Thyroid gland (tissue), 4 donors: Measurements from ENCODE around the gene VSTM4. TPM values are rescaled to one million over a fixed set of nuclear protein-coding genes. Genes with fewer than 3 reads are reported as not detected.

Source experiments
- DNase-seq, 2 donors: peaks; one replicate each; pipeline ENCODE4 v3.0.0-alpha.2; 2019
- H3K27ac ChIP-seq, 3 donors: fragments of 200-600 bp; sonication (generic); 1 replicate in 2 of 3; 2 replicates in 1 of 3; pipeline ENCODE4 v1.5.1; 2016 to 2019; ENCODE audit warnings: mild to moderate bottlenecking in 1 of 3, moderate library complexity in 1 of 3
- H3K27me3 ChIP-seq: fragments of 200-600 bp; sonication (generic); one replicate; pipeline ENCODE4 v1.5.1; 2019
- H3K36me3 ChIP-seq, 2 donors: fragments of 200-600 bp; sonication (generic); one replicate each; pipeline ENCODE4 v1.5.1; 2016 to 2019
- H3K4me1 ChIP-seq, 2 donors: fragments of 200-600 bp; sonication (generic); one replicate each; pipeline ENCODE4 v1.5.1; 2017 to 2019
- H3K4me3 ChIP-seq, 3 donors: fragments of 200-600 bp; sonication (generic); replicated peaks in 1 of 3; 1 replicate in 2 of 3; 2 replicates in 1 of 3; pipeline ENCODE4 v1.5.1; 2016; ENCODE audit warnings: mild to moderate bottlenecking in 1 of 3
- H3K9me3 ChIP-seq: fragments of 200-600 bp; sonication (generic); one replicate; pipeline ENCODE4 v1.5.1; 2017
- POLR2A ChIP-seq, 2 donors: fragments of 450-650 bp; IDR thresholded peaks; one replicate each; pipeline ENCODE4 v1.6.1; 2017; ENCODE audit warnings: antibody characterized with exemption in 2 of 2, mild to moderate bottlenecking in 2 of 2, moderate library complexity in 1 of 2
- WGBS, 2 donors: methylation state at CpG; one replicate each; pipeline ENCODE4 v1.1.5; 2017; 5-methylcytosine and 5-hydroxymethylcytosine counted together
- intact Hi-C: fragments of 100-400 bp; cut with DNase I; formaldehyde crosslinking; loops from one replicate; pipeline ENCODE4 v1.15.1; 2023
- total RNA-seq, 4 donors: library from RNA; depleted of rRNA; stranded (reverse); fragments of >200 nt; gene quantifications; one replicate each; pipeline ENCODE4 v1.2.3, GENCODE V29; 2016
- TF ChIP-seq, protein P1 (sequence below), 6 experiments: fragments of 200-600 bp in 3 of 6; fragments of 450-650 bp in 3 of 6; sonication (generic) in 3 of 6; IDR thresholded peaks; one replicate each; pipeline ENCODE4 v1.5.1; 2016 to 2019; ENCODE audit warnings: antibody characterized with exemption in 6 of 6, mild to moderate bottlenecking in 2 of 6, inconsistent platforms in 1 of 6, moderate library complexity in 1 of 6

VSTM4 gene
- total RNA-seq, 4 donors from 2014 or later, result 42.9 to 220 (median 142) TPM

- DNase-seq, result peak; percentile 64 to 65
- H3K4me3 ChIP-seq, result no peak overlapping the region
- TF ChIP-seq POLR2A (IDR thresholded peaks at IDR 0.05), result no peak
- TF ChIP-seq, protein P1, sequence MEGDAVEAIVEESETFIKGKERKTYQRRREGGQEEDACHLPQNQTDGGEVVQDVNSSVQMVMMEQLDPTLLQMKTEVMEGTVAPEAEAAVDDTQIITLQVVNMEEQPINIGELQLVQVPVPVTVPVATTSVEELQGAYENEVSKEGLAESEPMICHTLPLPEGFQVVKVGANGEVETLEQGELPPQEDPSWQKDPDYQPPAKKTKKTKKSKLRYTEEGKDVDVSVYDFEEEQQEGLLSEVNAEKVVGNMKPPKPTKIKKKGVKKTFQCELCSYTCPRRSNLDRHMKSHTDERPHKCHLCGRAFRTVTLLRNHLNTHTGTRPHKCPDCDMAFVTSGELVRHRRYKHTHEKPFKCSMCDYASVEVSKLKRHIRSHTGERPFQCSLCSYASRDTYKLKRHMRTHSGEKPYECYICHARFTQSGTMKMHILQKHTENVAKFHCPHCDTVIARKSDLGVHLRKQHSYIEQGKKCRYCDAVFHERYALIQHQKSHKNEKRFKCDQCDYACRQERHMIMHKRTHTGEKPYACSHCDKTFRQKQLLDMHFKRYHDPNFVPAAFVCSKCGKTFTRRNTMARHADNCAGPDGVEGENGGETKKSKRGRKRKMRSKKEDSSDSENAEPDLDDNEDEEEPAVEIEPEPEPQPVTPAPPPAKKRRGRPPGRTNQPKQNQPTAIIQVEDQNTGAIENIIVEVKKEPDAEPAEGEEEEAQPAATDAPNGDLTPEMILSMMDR (IDR thresholded peaks at IDR 0.05), result peak in 5 of 6 experiments; percentile 15 to 59 (median 49)
- no peak overlapping the region for H3K27ac ChIP-seq
- no peaks in the 10 kb centered on the region for H3K27me3 ChIP-seq
- H3K4me1 ChIP-seq, result peaks cover 0 to 2% of the 10 kb centered on the region in 2 donors
- no peaks in the 10 kb centered on the region for H3K36me3 ChIP-seq
- intact Hi-C loops, result no loop called here
- H3K9me3 ChIP-seq, result no peaks in the 10 kb centered on the region
These were observed 139.1 kb downstream of the VSTM4 start for GRCh38 chr10:48976196-48976595.

GRCh38 chr10:48974510-48975156, 140.7 kb downstream of the VSTM4 start:
- Histone ChIP-seq H3K27ac (no peak overlapping the region), H3K4me1 (no peaks in the 10 kb centered on the region), H3K36me3 (no peaks in the 10 kb centered on the region), H3K27me3 (no peaks in the 10 kb centered on the region), H3K4me3 (no peak overlapping the region), H3K9me3 (no peaks in the 10 kb centered on the region)
- no peak for TF ChIP-seq POLR2A (IDR thresholded peaks at IDR 0.05)
- TF ChIP-seq, protein P1 (IDR thresholded peaks at IDR 0.05), result no peak
- WGBS, 2 donors, result 89 to 92% methylated on average over 12 of the region's 12 CpGs
- intact Hi-C loops, result no loop called here
- DNase-seq, result no peak

GRCh38 chr10:48973065-48973464, 142.3 kb downstream of the VSTM4 start:
- WGBS, 2 donors, result 77 to 92% methylated on average over 5 of the region's 5 CpGs
- Histone ChIP-seq H3K9me3 (no peaks in the 10 kb centered on the region), H3K27me3 (no peaks in the 10 kb centered on the region), H3K27ac (no peak overlapping the region), H3K4me1 (no peaks in the 10 kb centered on the region), H3K4me3 (no peak overlapping the region), H3K36me3 (no peaks in the 10 kb centered on the region)
- TF ChIP-seq POLR2A (IDR thresholded peaks at IDR 0.05), result no peak
- TF ChIP-seq, protein P1 (IDR thresholded peaks at IDR 0.05), result no peak
- no peak for DNase-seq
- intact Hi-C loops, result no loop called here

DNA sequence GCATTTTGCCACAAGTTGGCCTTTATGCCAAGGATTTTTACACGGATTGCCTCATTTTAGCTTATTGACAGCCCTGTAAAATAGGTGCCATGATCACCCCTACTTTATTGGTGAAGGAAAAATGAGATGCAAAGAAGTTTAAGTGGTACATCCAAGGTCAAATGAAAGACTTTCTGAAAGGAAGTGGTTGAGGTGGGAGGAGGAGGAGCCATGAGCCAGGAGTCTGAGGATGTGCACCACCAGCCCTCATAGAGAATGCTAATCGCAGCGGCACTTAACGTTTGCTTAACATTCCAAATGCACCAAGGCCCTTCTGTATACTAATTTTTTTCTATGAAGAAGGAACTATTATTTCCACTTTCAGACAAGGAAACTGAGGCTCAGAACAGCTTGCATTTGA, 144.7 kb downstream of the VSTM4 start:
- WGBS, 2 donors, result 91 to 94% methylated on average over 4 of the region's 4 CpGs
- DNase-seq, result no peak
- Histone ChIP-seq H3K9me3 (no peaks in the 10 kb centered on the region), H3K27ac (no peak overlapping the region), H3K27me3 (no peaks in the 10 kb centered on the region), H3K36me3 (no peaks in the 10 kb centered on the region), H3K4me3 (no peak overlapping the region), H3K4me1 (no peaks in the 10 kb centered on the region)
- intact Hi-C loops, result no loop called here
- TF ChIP-seq POLR2A (IDR thresholded peaks at IDR 0.05), result no peak
- TF ChIP-seq, protein P1 (IDR thresholded peaks at IDR 0.05), result no peak

DNA sequence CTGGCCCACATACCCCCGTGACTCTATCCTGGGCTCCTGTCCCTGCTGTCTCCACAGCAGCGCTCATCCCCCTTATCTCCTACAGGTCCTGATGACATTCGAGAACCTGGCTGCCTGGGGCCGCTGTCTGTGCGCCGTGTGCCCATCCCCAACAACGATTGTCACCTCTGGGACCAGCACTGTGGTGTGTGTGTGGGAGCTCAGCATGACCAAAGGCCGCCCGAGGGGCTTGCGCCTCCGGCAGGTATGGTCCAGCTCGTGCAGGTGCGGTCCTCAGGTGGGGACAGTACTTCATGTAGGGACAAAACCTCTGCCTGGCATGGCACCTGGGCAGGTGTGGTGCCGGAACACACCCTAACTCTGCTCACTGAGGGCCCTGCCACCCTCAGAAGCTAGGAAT, 145.3 kb downstream of the VSTM4 start:
- DNase-seq, result no peak
- no peaks in the 10 kb centered on the region for H3K27me3 ChIP-seq
- H3K4me1 ChIP-seq, result no peaks in the 10 kb centered on the region
- H3K4me3 ChIP-seq, result no peak overlapping the region
- intact Hi-C loops, result no loop called here
- no peaks in the 10 kb centered on the region for H3K36me3 ChIP-seq
- no peak for TF ChIP-seq POLR2A (IDR thresholded peaks at IDR 0.05)
- TF ChIP-seq, protein P1 (IDR thresholded peaks at IDR 0.05), result no peak
- no peak overlapping the region for H3K27ac ChIP-seq
- H3K9me3 ChIP-seq, result no peaks in the 10 kb centered on the region
- WGBS, 2 donors, result 96 to 97% methylated on average over 12 to 14 of the region's 14 CpGs
